ENCODE measurements around the gene PTCD1. TPM values are rescaled to one million over a fixed set of nuclear protein-coding genes. Genes with fewer than 3 reads are reported as not detected.

The PTCD1 gene
- 5.4 and 7.5 TPM in 2 replicates for total RNA-seq

GRCh38 chr7:99438573-99439480 is at the start of gene PTCD1, which contains the start of gene CPSF4:
Gene PTCD1 (minus strand): TSS chr7:99438798. CDS start chr7:99435242, 3,556 bp downstream.
Gene CPSF4 (plus strand): TSS chr7:99438943. CDS start chr7:99439083, 140 bp downstream.

GRCh38 chr7:99472561-99473314 is 34.1 kb upstream of the PTCD1 start, which contains the start of gene ZNF789:
Gene ZNF789 (plus strand): TSS chr7:99472890. CDS start chr7:99476457, 3,567 bp downstream.

GRCh38 chr7:99408379-99409191 is 30.0 kb downstream of the PTCD1 start, which contains the start of the genes BUD31 and PDAP1:
Gene BUD31 (plus strand): TSS chr7:99408969. CDS start chr7:99411093, 2,124 bp downstream.
Gene PDAP1 (minus strand): TSS chr7:99408597. CDS start chr7:99408548, 49 bp downstream.

GRCh38 chr7:99374111-99375064 is 64.2 kb downstream of the PTCD1 start, which contains the start of gene ARPC1B:
Gene ARPC1B (plus strand): TSS chr7:99374730. CDS start chr7:99385715, 10,985 bp downstream.

Other genes with a start within 250 kb of the PTCD1 start
- gene KPNA7, start 230.7 kb downstream of the PTCD1 start, total RNA-seq = 0.35 TPM in 1 of 2 replicates, not detected in the other
- gene MYH16, start 166.0 kb downstream of the PTCD1 start, total RNA-seq = 0.35 and 1.2 TPM in 2 replicates
- gene ARPC1A, start 112.9 kb downstream of the PTCD1 start, total RNA-seq = 239 and 254 TPM in 2 replicates
- 250 and 327 TPM in 2 replicates for gene ARPC1B, start 64.1 kb downstream of the PTCD1 start, total RNA-seq
- 101 and 143 TPM in 2 replicates for gene PDAP1, start 30.2 kb downstream of the PTCD1 start, total RNA-seq
- 97.0 and 98.7 TPM in 2 replicates for gene BUD31, start 29.8 kb downstream of the PTCD1 start, total RNA-seq
- gene CPSF4, start 145 bp upstream of the PTCD1 start, total RNA-seq = 25.8 and 34.7 TPM in 2 replicates
- gene ATP5MF, start 27.4 kb upstream of the PTCD1 start, total RNA-seq = 1,711 and 1,959 TPM in 2 replicates
- 1.9 and 2.7 TPM in 2 replicates for gene ZNF789, start 34.1 kb upstream of the PTCD1 start, total RNA-seq
- 12.7 and 13.5 TPM in 2 replicates for gene ZNF394, start 61.5 kb upstream of the PTCD1 start, total RNA-seq
- gene ZKSCAN5, start 65.9 kb upstream of the PTCD1 start, total RNA-seq = 6.4 and 6.7 TPM in 2 replicates
- 4.0 and 7.6 TPM in 2 replicates for gene FAM200A, start 113.3 kb upstream of the PTCD1 start, total RNA-seq
- gene ZNF655, start 119.8 kb upstream of the PTCD1 start, total RNA-seq = 46.4 and 51.1 TPM in 2 replicates
- gene TMEM225B, start 159.5 kb upstream of the PTCD1 start, total RNA-seq = not detected in 2 replicates
- gene ZSCAN25, start 178.1 kb upstream of the PTCD1 start, total RNA-seq = 8.4 and 10.9 TPM in 2 replicates
- 1.9 and 3.0 TPM in 2 replicates for gene CYP3A5, start 241.2 kb upstream of the PTCD1 start, total RNA-seq